H7 (cell line): ENCODE data around the gene PSMC4. TPM values are rescaled to one million over a fixed set of nuclear protein-coding genes. Genes with fewer than 3 reads are reported as not detected.

ENCODE experiments used
- DNase-seq: peaks from one replicate; pipeline ENCODE4 v3.0.0; 2012
- H3K27me3 ChIP-seq: 2 replicates; pipeline ENCODE4 v1.6.0; 2011; ENCODE audit warnings: mild to moderate bottlenecking, low read length; ENCODE audit not compliant: control insufficient read depth, insufficient read depth
- H3K36me3 ChIP-seq: replicated peaks from 2 replicates; pipeline ENCODE4 v1.5.1; 2011; ENCODE audit warnings: low read length; ENCODE audit not compliant: control insufficient read depth, insufficient read depth
- H3K4me3 ChIP-seq: 2 replicates; pipeline ENCODE4 v1.5.1; 2011; ENCODE audit warnings: low read depth, mild to moderate bottlenecking, control low read depth, low read length, moderate library complexity; ENCODE audit not compliant: insufficient read depth
- total RNA-seq: library from RNA; depleted of rRNA; stranded (reverse); fragments of >200 nt; shearing (Covaris generic); gene quantifications from 2 replicates; pipeline ENCODE4 v1.2.3, GENCODE V29; 2014

PSMC4 gene
- total RNA-seq, 1 experiment from 2014 or later: 227 TPM

DNA sequence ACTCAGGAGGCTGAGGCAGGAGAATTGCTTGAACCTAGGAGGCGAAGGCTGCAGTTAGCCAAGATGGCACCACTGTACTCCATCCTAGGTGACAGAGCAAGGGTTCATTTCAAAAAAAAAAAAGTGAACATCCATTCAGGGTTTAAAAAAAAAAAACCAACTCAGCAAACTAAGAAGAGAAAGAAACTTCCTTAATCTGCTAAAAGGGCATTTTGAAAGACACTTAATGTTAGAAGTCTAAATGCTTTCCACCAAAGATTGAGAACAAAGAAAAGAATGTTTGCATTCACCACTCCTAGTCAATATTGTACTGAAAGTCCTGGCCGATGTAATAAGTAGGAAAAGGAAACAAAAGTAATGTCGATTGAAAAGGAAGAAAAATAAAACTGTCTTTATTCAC is 7.1 kb upstream of the PSMC4 start:
- Histone ChIP-seq H3K4me3 (no peak overlapping the region), H3K27me3 (no peaks in the 10 kb centered on the region), H3K36me3 (no peaks in the 10 kb centered on the region)
- DNase-seq: no peak

DNA sequence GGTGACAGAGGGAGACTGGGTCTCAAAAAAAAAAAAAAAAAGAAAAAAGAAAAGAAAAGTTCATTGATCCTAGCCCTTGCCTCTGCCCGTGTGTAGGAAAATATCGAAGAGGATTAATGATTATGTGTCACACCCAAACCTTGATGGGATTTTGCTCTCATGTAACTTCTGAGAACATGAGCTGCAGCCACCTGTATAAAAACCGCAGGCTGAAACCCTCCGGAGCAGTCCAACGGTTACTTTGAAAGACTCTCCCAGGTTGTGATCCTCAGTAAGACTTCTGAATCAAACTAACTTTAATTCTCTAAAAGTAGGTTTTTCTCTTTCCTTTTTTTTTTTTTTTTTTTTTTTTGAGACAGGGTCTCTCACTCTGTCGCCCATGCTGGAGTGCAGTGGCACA is 4.3 kb upstream of the PSMC4 start:
- no peaks in the 10 kb centered on the region for H3K27me3 ChIP-seq
- no peak for DNase-seq
- H3K4me3 ChIP-seq: no peak overlapping the region
- H3K36me3 ChIP-seq: no peaks in the 10 kb centered on the region

DNA sequence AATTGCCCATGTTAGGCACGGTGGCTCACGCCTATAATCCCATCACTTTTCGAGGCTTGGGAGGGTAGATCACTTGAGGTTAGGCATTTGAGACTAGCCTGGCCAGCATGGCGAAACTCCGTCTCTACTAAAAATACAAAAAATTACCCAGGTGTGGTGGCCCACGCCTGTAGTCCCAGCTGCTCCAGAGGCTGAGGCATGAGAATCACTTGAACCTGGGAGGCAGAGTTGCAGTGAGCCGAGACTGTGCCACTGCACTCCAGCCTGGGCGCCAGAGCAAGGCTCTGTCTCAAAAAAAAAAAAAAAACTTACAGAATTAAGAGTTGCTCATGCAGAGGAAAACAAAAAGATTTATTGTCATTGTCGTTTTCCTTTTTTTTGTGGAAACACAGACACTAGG is 3.4 kb upstream of the PSMC4 start:
- Histone ChIP-seq H3K36me3 (peaks cover 4% of the 10 kb centered on the region), H3K27me3 (no peaks in the 10 kb centered on the region), H3K4me3 (no peak overlapping the region)
- no peak for DNase-seq

DNA sequence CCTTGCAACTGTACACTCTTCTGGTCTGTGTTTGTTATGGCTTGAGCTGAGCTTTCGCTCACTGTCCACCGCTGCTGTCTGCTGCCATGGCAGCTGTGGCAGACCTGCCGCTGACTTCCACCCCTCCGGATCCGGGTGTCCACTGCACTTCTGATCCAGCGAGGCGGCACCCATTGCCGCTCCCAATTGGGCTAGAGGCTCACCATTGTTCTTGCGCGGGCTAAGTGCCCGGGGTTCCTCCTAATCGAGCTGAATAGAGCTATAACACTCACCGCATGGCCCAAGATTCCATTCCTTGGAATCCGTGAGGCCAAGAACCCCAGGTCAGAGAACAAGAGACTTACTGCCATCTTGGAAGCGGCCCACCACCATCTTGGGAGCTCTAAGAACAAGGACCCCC is 2.2 kb upstream of the PSMC4 start:
- Histone ChIP-seq H3K36me3 (peaks cover 14% of the 10 kb centered on the region), H3K4me3 (no peak overlapping the region), H3K27me3 (no peaks in the 10 kb centered on the region)
- DNase-seq: no peak

DNA sequence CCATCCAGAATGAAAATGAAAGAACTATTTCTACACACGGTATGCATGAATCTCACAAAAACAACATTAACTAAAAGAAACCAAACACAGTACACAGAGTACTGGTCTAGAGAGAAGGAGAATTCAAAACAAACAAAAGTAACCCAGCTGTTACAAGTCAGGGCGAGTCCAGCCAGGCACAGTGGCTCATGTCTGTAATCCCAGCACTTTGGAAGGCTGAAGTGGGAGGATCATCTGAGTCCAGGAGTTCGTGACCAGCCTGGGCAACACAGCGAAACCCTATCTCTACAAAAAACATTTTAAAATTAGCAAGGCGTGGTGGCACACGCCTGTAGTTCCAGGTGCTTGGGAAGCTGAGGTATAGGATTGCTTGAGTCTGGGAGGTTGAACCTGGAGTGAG is 1.7 kb upstream of the PSMC4 start:
- no peak overlapping the region for H3K4me3 ChIP-seq
- no peak for DNase-seq
- H3K27me3 ChIP-seq: no peaks in the 10 kb centered on the region
- H3K36me3 ChIP-seq: peaks cover 18% of the 10 kb centered on the region

DNA sequence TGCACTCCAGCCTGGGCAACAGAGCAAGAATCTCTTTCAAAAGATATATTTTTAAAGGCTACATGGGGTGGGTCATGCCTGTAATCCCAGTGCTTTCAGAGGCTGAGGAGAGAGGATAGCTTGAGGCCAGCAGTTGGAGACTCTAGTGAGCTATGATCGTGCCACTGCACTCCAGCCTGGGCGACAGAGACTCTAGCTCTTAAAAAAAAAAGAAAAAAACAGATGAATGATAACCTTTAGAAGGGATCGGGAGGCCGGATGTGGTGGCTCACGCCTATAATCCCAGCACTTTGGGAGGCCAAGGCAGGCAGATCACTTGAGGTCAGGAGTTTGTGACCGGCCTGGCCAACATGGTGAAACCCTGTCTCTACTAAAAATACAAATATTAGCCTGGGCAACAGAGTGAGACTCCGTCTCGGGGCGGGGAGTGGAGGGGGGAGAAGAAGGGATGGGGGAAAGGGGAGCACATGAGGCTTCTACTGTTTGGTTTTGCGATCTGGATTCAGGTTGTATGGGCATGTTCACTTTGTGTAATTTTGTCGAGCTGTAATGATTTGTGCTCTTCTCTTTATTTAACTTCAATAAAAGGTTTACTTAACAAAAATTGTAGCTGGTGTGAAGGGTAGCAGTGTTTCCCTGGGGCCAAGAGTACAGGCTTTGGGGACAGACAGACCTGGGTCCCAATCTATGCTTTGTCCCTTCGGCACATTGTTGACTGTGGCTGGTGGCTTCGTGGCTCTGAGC is 1.1 kb upstream of the PSMC4 start:
- Histone ChIP-seq H3K36me3 (peaks cover 23% of the 10 kb centered on the region), H3K4me3 (peak overlapping the region; percentile 86), H3K27me3 (no peaks in the 10 kb centered on the region)
- no peak for DNase-seq

DNA sequence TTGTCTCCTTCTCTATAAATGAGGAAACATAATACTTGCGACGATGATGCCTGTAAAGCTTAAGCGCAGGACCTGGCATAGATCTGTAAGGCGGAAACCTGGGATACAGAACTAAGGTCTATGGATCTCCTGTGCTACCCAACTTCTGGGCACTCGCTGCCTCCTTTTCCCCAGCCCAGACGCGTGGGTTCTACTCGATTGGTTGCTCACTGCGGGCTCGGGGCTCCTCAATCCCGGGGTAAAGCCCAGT is 615 bp upstream of the PSMC4 start:
- Histone ChIP-seq H3K4me3 (peak overlapping the region; percentile 86), H3K36me3 (peaks cover 23% of the 10 kb centered on the region), H3K27me3 (no peaks in the 10 kb centered on the region)
- DNase-seq: no peak

DNA sequence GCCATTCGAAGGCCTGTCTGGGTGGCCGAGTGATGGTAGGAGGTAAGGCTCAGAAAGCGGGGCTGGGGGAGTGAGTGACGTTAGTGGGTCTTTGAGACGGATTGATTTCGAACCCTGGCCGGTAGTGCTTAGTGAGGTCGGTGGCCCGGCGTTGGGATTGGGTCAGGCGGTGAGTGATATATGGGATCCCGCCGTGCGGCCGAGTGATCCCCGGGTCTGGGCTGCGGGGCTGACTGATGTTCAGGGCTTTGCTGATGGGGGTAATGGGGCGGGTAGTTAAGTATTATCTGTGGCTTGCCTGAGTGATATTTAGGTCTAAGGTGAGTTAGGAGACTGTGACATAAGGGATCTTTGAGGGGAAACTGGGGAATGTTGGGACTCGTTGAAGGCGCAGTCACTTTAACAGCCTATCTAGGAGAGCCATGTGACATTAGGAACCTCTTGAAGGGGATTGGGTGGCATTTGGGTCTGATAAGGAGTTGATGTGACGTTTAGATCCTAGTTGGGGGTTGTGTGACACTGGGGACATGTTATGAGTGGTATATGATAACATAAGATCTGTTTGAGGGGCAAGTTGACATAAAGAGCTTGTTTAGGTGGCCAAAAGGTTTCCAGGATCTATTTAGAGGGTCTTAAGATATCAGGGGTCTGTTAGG is 543 bp downstream of the PSMC4 start:
- Histone ChIP-seq H3K36me3 (peaks cover 26% of the 10 kb centered on the region), H3K27me3 (no peaks in the 10 kb centered on the region), H3K4me3 (peak overlapping the region; percentile 86)
- peak; percentile 53 for DNase-seq

DNA sequence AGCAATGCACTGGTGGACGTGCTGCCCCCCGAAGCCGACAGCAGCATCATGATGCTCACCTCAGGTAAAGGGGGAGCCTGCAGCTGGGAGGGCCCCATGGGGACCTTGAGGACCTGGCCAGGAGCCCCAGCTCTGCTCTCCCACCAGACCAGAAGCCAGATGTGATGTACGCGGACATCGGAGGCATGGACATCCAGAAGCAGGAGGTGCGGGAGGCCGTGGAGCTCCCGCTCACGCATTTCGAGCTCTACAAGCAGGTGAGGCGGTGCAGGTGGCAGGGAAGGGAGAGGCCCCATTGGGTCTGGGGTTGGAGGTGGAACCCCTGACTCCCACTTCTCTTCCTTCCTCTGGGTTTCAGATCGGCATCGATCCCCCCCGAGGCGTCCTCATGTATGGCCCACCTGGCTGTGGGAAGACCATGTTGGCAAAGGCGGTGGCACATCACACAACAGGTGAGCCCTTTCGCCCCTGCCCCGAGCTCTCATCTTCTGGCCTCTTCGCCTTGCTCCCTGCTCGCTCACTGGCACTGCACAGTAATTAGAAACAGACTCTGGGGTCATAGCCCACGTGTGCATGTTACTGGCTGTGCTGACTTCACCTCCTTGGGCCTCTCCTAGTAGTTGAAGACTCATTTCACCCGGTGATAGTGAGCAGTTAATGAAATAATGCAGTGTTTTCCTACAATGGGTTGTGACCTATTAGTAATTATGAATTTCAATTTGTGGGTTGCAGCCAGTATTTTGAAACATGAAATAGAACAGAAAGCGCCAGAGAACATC is 3.6 kb downstream of the PSMC4 start:
- DNase-seq: no peak
- no peaks in the 10 kb centered on the region for H3K27me3 ChIP-seq
- H3K36me3 ChIP-seq: peaks cover 34% of the 10 kb centered on the region
- H3K4me3 ChIP-seq: no peak overlapping the region

DNA sequence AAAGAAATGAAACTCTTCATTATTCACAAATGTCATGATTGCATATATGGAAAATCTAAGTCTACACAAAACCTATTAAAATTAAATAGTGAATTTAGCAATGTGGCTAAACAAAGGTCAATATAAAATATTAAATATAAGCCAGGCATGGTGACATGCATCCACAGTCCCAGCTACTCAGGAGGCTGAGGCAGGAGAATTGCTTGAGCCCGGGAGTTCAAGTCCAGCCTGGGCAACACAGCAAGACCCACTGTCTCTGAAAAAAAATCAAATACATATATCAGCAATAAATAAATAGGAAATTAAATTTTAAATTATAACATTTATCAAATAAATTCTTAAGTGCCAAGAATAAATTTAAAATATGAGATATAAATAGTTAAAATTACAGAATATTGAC is 11.9 kb downstream of the PSMC4 start:
- Histone ChIP-seq H3K4me3 (no peak overlapping the region), H3K27me3 (no peaks in the 10 kb centered on the region), H3K36me3 (peaks cover 32% of the 10 kb centered on the region)
- DNase-seq: no peak

DNA sequence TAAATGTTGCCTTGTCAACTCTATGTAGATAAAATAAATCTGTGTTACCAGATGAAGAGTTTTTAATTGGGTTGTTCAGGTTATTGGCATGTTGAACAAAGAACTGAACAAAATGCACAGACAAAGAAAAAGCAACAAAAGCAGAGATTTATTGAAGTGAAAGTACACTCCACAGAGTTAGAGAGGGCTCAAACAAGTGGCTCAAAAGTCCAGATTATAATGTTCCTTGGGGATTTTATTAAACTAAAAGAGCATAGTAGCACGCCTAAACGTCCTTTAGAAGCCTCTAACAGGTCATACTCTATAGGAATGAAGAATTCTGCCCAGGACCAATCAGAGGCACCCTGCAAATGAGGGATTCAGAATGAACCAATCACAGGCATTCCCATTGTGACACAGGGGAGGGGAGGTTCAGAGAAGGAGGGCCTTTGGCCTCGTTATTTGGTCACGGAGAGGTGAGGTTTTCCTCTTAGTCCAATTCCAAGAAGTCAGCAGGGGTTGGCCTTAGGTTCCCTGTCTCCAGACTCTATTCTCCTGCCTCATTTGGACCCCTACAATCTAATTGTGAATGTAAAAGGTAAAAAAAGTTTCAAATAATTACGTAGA is 12.8 kb downstream of the PSMC4 start:
- Histone ChIP-seq H3K4me3 (no peak overlapping the region), H3K27me3 (no peaks in the 10 kb centered on the region), H3K36me3 (peaks cover 26% of the 10 kb centered on the region)
- no peak for DNase-seq

DNA sequence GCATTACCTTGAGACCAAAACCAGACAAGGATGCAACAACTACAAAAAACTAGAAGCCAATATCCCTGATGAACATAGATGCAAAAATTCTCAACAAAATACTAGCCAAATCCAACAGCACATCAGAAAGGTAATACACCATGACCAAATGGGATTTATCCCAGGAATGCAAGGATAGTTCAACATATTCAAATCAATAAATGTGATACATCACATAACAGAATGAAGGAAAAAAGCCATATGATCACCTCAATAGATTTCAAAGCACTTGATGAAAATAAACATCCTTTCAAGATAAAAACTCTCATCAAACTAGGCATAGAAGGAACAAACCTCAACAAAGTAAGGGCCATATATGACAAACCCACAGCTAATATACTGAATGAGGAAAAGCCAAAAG is 15.7 kb downstream of the PSMC4 start:
- Histone ChIP-seq H3K4me3 (no peak overlapping the region), H3K27me3 (no peaks in the 10 kb centered on the region), H3K36me3 (peaks cover 4% of the 10 kb centered on the region)
- no peak for DNase-seq

DNA sequence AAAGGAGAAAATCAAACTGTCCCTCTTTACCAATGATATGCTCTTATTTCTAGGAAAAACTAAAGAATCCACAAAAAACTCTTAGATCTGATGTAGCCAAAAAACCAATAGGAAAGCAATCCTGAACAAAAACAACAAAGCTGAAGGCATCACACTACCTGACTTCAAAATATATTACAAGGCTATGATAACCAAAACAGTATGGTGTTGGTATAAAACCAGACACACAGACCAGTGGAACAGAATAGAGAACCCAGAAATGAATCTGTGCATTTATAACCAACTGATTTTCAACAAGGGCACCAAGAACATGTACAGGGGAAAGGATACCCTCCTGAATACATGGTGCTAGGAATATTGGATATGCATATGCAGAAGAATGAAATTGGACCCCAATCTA is 16.2 kb downstream of the PSMC4 start:
- no peak for DNase-seq
- Histone ChIP-seq H3K27me3 (no peaks in the 10 kb centered on the region), H3K4me3 (no peak overlapping the region), H3K36me3 (peaks cover 1% of the 10 kb centered on the region; the same call in 1 of the 2 replicates)

DNA sequence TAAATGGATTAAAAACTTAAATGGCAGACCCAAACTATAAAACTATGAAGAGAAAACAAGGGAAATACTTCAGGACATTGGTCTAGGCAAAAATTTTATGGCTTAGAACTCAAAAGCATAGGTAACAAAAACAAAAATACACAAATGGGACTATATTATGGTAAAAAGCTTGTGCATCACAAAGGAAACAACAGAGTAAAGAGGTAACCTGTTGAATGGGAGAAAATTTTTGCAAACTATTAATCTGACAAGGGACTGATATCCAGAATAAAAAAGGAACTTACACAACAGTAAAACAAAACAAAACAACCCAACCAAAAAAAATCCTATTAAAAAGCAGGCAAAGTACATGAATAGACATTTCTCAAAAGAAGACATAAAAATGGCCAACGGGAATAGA is 16.6 kb downstream of the PSMC4 start:
- H3K36me3 ChIP-seq: no peaks in the 10 kb centered on the region; the same call in 1 of the 2 replicates
- DNase-seq: no peak
- no peak overlapping the region for H3K4me3 ChIP-seq
- H3K27me3 ChIP-seq: no peaks in the 10 kb centered on the region

DNA sequence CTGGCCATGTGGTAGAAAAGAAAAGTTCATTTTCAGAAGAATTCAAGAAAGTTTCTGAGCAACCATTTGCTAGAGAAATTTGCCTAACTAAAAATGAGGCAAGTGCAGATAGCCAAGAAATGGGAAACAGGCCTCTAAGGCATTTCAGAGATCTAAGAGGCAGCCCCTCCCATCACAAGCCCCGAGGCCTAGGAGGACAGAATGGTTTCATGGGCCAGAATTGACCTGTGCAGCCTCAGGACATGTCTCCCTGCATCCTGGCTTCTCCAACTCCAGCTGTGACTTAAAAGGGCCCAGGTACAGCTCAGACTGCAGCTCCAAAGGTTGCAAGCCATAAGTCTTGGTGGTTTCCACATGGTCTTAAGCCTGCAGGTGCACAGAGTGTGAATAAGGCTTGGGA is 22.6 kb downstream of the PSMC4 start:
- Histone ChIP-seq H3K36me3 (no peaks in the 10 kb centered on the region), H3K27me3 (no peaks in the 10 kb centered on the region), H3K4me3 (no peak overlapping the region)
- DNase-seq: no peak
